Smooth muscle cell (in vitro differentiated cells): Measurements from ENCODE around the gene BRF1. TPM values are rescaled to one million over a fixed set of nuclear protein-coding genes. Genes with fewer than 3 reads are reported as not detected.

Experiments
- DNase-seq: peaks from one replicate; lab custom pipeline; 2025; ENCODE audit not compliant: unreplicated experiment; lab: John Stamatoyannopoulos, UW
- H2AFZ ChIP-seq: fragments of 200-600 bp; sonication (generic); 2 replicates; pipeline ENCODE4 v1.6.0; 2016; ENCODE audit warnings: antibody characterized with exemption, low read depth, mild to moderate bottlenecking
- H3F3A ChIP-seq: fragments of 200-600 bp; sonication (generic); 2 replicates; pipeline ENCODE4 v1.6.0; 2017; ENCODE audit warnings: antibody characterized with exemption, low read depth
- H3K27ac ChIP-seq: fragments of 200-600 bp; sonication (generic); 2 replicates; pipeline ENCODE4 v1.5.1; 2016; ENCODE audit warnings: low read depth, mild to moderate bottlenecking
- H3K27me3 ChIP-seq: fragments of 200-600 bp; sonication (generic); 2 replicates; pipeline ENCODE4 v1.6.1; 2016; ENCODE audit warnings: low read depth, mild to moderate bottlenecking
- H3K36me3 ChIP-seq: fragments of 200-600 bp; sonication (generic); 2 replicates; pipeline ENCODE4 v1.5.1; 2016; ENCODE audit warnings: low read depth
- H3K4me1 ChIP-seq: fragments of 200-600 bp; sonication (generic); 2 replicates; pipeline ENCODE4 v1.5.1; 2016; ENCODE audit warnings: low read depth
- H3K4me2 ChIP-seq: fragments of 200-600 bp; sonication (generic); 2 replicates; pipeline ENCODE4 v1.6.0; 2016; ENCODE audit warnings: mild to moderate bottlenecking
- H3K4me3 ChIP-seq: fragments of 200-600 bp; sonication (generic); 2 replicates; pipeline ENCODE4 v1.5.1; 2016; ENCODE audit warnings: mild to moderate bottlenecking
- H3K79me2 ChIP-seq: fragments of 200-600 bp; sonication (generic); 2 replicates; pipeline ENCODE4 v1.6.0; 2016; ENCODE audit warnings: low read depth, mild to moderate bottlenecking
- H3K9ac ChIP-seq: fragments of 200-600 bp; sonication (generic); 2 replicates; pipeline ENCODE4 v1.6.0; 2016; ENCODE audit warnings: low read depth
- H3K9me3 ChIP-seq: fragments of 200-600 bp; sonication (generic); replicated peaks from 2 replicates; pipeline ENCODE4 v1.5.1; 2016; ENCODE audit warnings: low read depth
- H4K20me1 ChIP-seq: fragments of 200-600 bp; sonication (generic); 2 replicates; pipeline ENCODE4 v1.6.0; 2016; ENCODE audit warnings: low read depth
- CTCF ChIP-seq: fragments of 200-600 bp; sonication (generic); IDR thresholded peaks from 2 replicates; pipeline ENCODE4 v1.5.1; 2017; ENCODE audit warnings: borderline replicate concordance, mild to moderate bottlenecking, antibody characterized with exemption; ENCODE audit not compliant: insufficient read depth, poor library complexity, severe bottlenecking
- WGBS: methylation state at CpG from one replicate; pipeline ENCODE4 v1.1.7; 2016; ENCODE audit warnings: low lambda C conversion rate; 5-methylcytosine and 5-hydroxymethylcytosine counted together
- polyA plus RNA-seq: library from polyadenylated mRNA; unstranded; fragments of >200 nt; fragmentation: Nextera tagmentation; extraction: Ambion mirVana; gene quantifications from 2 replicates; pipeline ENCODE4 v1.2.1, GENCODE V29; 2016
- total RNA-seq: library from RNA; depleted of rRNA; stranded (reverse); fragments of >200 nt; gene quantifications from 2 replicates; pipeline ENCODE4 v1.2.3, GENCODE V29; 2014

The BRF1 gene
- total and polyA plus RNA-seq, 2 experiments from 2014 or later: 12.5 to 15.9 TPM

- no peak overlapping the region for H3K4me3 ChIP-seq
- 96% methylated on average over 23 of the region's 32 CpGs for WGBS
- H3K4me2 ChIP-seq: no peak overlapping the region
- H3K27ac ChIP-seq: no peak overlapping the region
- TF ChIP-seq CTCF: no peak
- no peaks in the 10 kb centered on the region for H3K36me3 ChIP-seq
- peaks cover 36% of the 10 kb centered on the region for H4K20me1 ChIP-seq
- H3K79me2 ChIP-seq: no peaks in the 10 kb centered on the region
- no peak for DNase-seq
- H3K27me3 ChIP-seq: peaks cover 7% of the 10 kb centered on the region
- no peaks in the 10 kb centered on the region for H3K4me1 ChIP-seq
- no peaks in the 10 kb centered on the region for H3K9me3 ChIP-seq
- no peak overlapping the region for H2AFZ ChIP-seq
- no peaks in the 10 kb centered on the region for H3F3A ChIP-seq
- no peak overlapping the region for H3K9ac ChIP-seq
Measured at GRCh38 chr14:105173901-105174894, 126.6 kb downstream of the BRF1 start.

- Histone ChIP-seq H3K36me3 (no peaks in the 10 kb centered on the region), H4K20me1 (peaks cover 35% of the 10 kb centered on the region), H3F3A (no peaks in the 10 kb centered on the region), H3K4me2 (no peak overlapping the region), H2AFZ (no peak overlapping the region), H3K27me3 (peaks cover 10% of the 10 kb centered on the region), H3K4me3 (no peak overlapping the region), H3K9me3 (no peaks in the 10 kb centered on the region), H3K4me1 (no peaks in the 10 kb centered on the region), H3K79me2 (no peaks in the 10 kb centered on the region), H3K9ac (no peak overlapping the region), H3K27ac (no peak overlapping the region)
- DNase-seq: no peak
- TF ChIP-seq CTCF: no peak
- WGBS: 92% methylated on average over 13 of the region's 13 CpGs
Measured at GRCh38 chr14:105173145-105173544, 127.7 kb downstream of the BRF1 start.

GRCh38 chr14:105172476-105172875 lies 128.3 kb downstream of the BRF1 start:
- peaks cover 35% of the 10 kb centered on the region for H4K20me1 ChIP-seq
- no peak overlapping the region for H3K27ac ChIP-seq
- H2AFZ ChIP-seq: no peak overlapping the region
- H3K4me2 ChIP-seq: no peak overlapping the region
- no peaks in the 10 kb centered on the region for H3K4me1 ChIP-seq
- peaks cover 14% of the 10 kb centered on the region for H3K27me3 ChIP-seq
- TF ChIP-seq CTCF: no peak
- WGBS: 83% methylated on average over 7 of the region's 7 CpGs
- H3K36me3 ChIP-seq: no peaks in the 10 kb centered on the region
- no peak overlapping the region for H3K9ac ChIP-seq
- no peaks in the 10 kb centered on the region for H3F3A ChIP-seq
- no peak for DNase-seq
- H3K79me2 ChIP-seq: no peaks in the 10 kb centered on the region
- no peak overlapping the region for H3K4me3 ChIP-seq
- no peaks in the 10 kb centered on the region for H3K9me3 ChIP-seq
